Measurements from ENCODE around the gene MDP1. TPM values are rescaled to one million over a fixed set of nuclear protein-coding genes. Genes with fewer than 3 reads are reported as not detected.
A peak's percentile ranks its signal among the peaks of the same experiment; 100 is the strongest.

Gene MDP1
- polyA plus RNA-seq, 1 donor (not counting 4 experiments of a cell fraction or from before 2014, with no cell fraction given), result 7.3 TPM

- Histone ChIP-seq H3K4me1 (ENCODE audit: control insufficient read depth, extremely low read depth, insufficient read depth, low read length) (peaks cover 12% of the 10 kb centered on the region), H3K9me1 (ENCODE audit: control insufficient read depth, extremely low read depth, insufficient read depth, low read length) (no peaks in the 10 kb centered on the region), H3K27me3 (ENCODE audit: control insufficient read depth, extremely low read depth, insufficient read depth, low read length) (no peaks in the 10 kb centered on the region), H3K4me2 (ENCODE audit: control insufficient read depth, extremely low read depth, insufficient read depth, low read depth, low read length) (peak within 1 kb of the TSS; percentile 90), H3K27ac (ENCODE audit: control insufficient read depth, insufficient read depth, low read length) (peak within 1 kb of the TSS; percentile 97), H3K36me3 (ENCODE audit: control insufficient read depth in 2 of 2, extremely low read depth in 1 of 2, insufficient read depth in 2 of 2, low read length in 2 of 2) (peaks cover 9 to 22% of the 10 kb centered on the region in 2 experiments), H3K9ac (ENCODE audit: control insufficient read depth, extremely low read depth, insufficient read depth, low read length) (peak within 1 kb of the TSS; percentile 97), H3K9me3 (ENCODE audit: control insufficient read depth, low read depth, low read length) (no peaks in the 10 kb centered on the region), H3K4me3 (ENCODE audit: control insufficient read depth in 2 of 3, extremely low read depth in 1 of 3, insufficient read depth in 2 of 3, low read depth in 1 of 3, low read length in 3 of 3) (peak within 1 kb of the TSS; percentile 59 to 85 (median 82)), H2AFZ (ENCODE audit: control insufficient read depth, low read length) (peak within 1 kb of the TSS; percentile 90), H4K20me1 (ENCODE audit: control insufficient read depth, extremely low read depth, insufficient read depth, low read length) (no peaks in the 10 kb centered on the region), H3K79me2 (ENCODE audit: control insufficient read depth, insufficient read depth, low read length) (peaks cover 8% of the 10 kb centered on the region)
- DNase-seq (ENCODE audit: low read depth, low spot score) (peak; percentile 90), FAIRE-seq (peak; percentile 60)
- dilution Hi-C loops (cut with MboI; ENCODE audit: extremely low pct_ligation_motif_present, low sequenced_read_pairs), result no loop called here
- TF ChIP-seq EZH2 (IDR thresholded peaks at IDR 0.05; ENCODE audit: low read length) (no peak), CTCF (optimal IDR thresholded peaks at IDR 0.05 in 1 of 3, IDR thresholded peaks at IDR 0.05 in 1 of 3, conservative IDR thresholded peaks at IDR 0.05 in 1 of 3; ENCODE audit: extremely low read depth in 1 of 3, insufficient read depth in 2 of 3, low read length in 3 of 3) (peak in 1 of 3 experiments; percentile 14)
Measured at GRCh38 chr14:24212924-24213865, 2.7 kb downstream of the MDP1 start, which contains the start of gene CHMP4A. TSS of gene CHMP4A (minus strand) at chr14:24213488. CDS start at chr14:24213439, 49 bp downstream.

GRCh38 chr14:24211311-24211710 is 4.6 kb downstream of the MDP1 start:
- dilution Hi-C loops (cut with MboI; ENCODE audit: extremely low pct_ligation_motif_present, low sequenced_read_pairs), result no loop called here
- Histone ChIP-seq H3K36me3 (ENCODE audit: control insufficient read depth in 2 of 2, extremely low read depth in 1 of 2, insufficient read depth in 2 of 2, low read length in 2 of 2) (peaks cover 18 to 25% of the 10 kb centered on the region in 2 experiments), H3K27me3 (ENCODE audit: control insufficient read depth, extremely low read depth, insufficient read depth, low read length) (no peaks in the 10 kb centered on the region), H3K79me2 (ENCODE audit: control insufficient read depth, insufficient read depth, low read length) (peaks cover 4% of the 10 kb centered on the region), H3K4me3 (ENCODE audit: control insufficient read depth in 2 of 3, extremely low read depth in 1 of 3, insufficient read depth in 2 of 3, low read depth in 1 of 3, low read length in 3 of 3) (no peak overlapping the region), H3K4me1 (ENCODE audit: control insufficient read depth, extremely low read depth, insufficient read depth, low read length) (peaks cover 11% of the 10 kb centered on the region), H3K9me3 (ENCODE audit: control insufficient read depth, low read depth, low read length) (no peaks in the 10 kb centered on the region), H3K9me1 (ENCODE audit: control insufficient read depth, extremely low read depth, insufficient read depth, low read length) (no peaks in the 10 kb centered on the region), H4K20me1 (ENCODE audit: control insufficient read depth, extremely low read depth, insufficient read depth, low read length) (no peaks in the 10 kb centered on the region), H3K27ac (ENCODE audit: control insufficient read depth, insufficient read depth, low read length) (no peak overlapping the region), H3K9ac (ENCODE audit: control insufficient read depth, extremely low read depth, insufficient read depth, low read length) (no peak overlapping the region), H3K4me2 (ENCODE audit: control insufficient read depth, extremely low read depth, insufficient read depth, low read depth, low read length) (no peak overlapping the region), H2AFZ (ENCODE audit: control insufficient read depth, low read length) (no peak overlapping the region)
- no peak for DNase-seq (ENCODE audit: low read depth, low spot score)
- TF ChIP-seq EZH2 (IDR thresholded peaks at IDR 0.05; ENCODE audit: low read length) (no peak), CTCF (optimal IDR thresholded peaks at IDR 0.05 in 1 of 3, IDR thresholded peaks at IDR 0.05 in 1 of 3, conservative IDR thresholded peaks at IDR 0.05 in 1 of 3; ENCODE audit: extremely low read depth in 1 of 3, insufficient read depth in 2 of 3, low read length in 3 of 3) (no peak)
- FAIRE-seq, result no peak
